Gastroesophageal sphincter (tissue), 3 donors: ENCODE results near the gene SOST.

Experiments used
- POLR2AphosphoS5 ChIP-seq: sonication (generic); formaldehyde crosslinking; IDR thresholded peaks from one replicate; pipeline ENCODE4 v1.6.1; 2017; ENCODE audit warnings: antibody characterized with exemption
- TF ChIP-seq, protein P1 (sequence below), 4 experiments: fragments of 200-600 bp in 2 of 4; fragments of 450-650 bp in 2 of 4; sonication (generic) in 1 of 4; IDR thresholded peaks; one replicate each; pipeline ENCODE4 v1.5.1; 2017 to 2019; ENCODE audit warnings: antibody characterized with exemption in 4 of 4, mild to moderate bottlenecking in 2 of 4, moderate library complexity in 2 of 4

DNA sequence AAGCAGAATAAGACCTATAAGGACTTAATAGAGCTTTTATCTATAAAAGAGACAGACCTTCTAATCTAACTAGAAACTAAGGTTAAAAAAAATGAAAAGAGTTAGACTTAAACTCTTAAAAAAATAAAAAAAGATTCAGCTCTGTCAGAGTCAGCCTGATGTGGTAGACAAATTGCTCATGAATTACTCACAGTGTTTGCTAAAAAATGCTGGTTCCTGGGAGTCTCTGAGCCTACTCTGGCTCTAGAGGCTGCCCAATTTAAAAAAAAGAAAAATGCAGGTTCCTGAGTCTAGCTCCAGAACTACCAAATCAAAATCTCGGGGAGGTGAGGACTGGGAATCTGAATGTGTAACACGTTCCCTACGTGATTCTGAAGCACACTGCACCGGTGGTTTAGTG, 18.1 kb downstream of the SOST start:
- TF ChIP-seq, protein P1, sequence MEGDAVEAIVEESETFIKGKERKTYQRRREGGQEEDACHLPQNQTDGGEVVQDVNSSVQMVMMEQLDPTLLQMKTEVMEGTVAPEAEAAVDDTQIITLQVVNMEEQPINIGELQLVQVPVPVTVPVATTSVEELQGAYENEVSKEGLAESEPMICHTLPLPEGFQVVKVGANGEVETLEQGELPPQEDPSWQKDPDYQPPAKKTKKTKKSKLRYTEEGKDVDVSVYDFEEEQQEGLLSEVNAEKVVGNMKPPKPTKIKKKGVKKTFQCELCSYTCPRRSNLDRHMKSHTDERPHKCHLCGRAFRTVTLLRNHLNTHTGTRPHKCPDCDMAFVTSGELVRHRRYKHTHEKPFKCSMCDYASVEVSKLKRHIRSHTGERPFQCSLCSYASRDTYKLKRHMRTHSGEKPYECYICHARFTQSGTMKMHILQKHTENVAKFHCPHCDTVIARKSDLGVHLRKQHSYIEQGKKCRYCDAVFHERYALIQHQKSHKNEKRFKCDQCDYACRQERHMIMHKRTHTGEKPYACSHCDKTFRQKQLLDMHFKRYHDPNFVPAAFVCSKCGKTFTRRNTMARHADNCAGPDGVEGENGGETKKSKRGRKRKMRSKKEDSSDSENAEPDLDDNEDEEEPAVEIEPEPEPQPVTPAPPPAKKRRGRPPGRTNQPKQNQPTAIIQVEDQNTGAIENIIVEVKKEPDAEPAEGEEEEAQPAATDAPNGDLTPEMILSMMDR (IDR thresholded peaks at IDR 0.05), result no peak
- no peak for TF ChIP-seq POLR2AphosphoS5
